HepG2 (cell line): ENCODE measurements around the gene ZMYND12. TPM values are rescaled to one million over a fixed set of nuclear protein-coding genes. Genes with fewer than 3 reads are reported as not detected.
A peak's percentile ranks its signal among the peaks of the same experiment; 100 is the strongest.

Experiments used
- AGO1 ChIP-seq: fragments of 200-400 bp; formaldehyde crosslinking; IDR thresholded peaks from 2 replicates; pipeline ENCODE4 v1.6.1; 2017; ENCODE audit warnings: mild to moderate bottlenecking, low read depth, low read length, moderate library complexity; ENCODE audit not compliant: poor library complexity, severe bottlenecking
- CAMTA2 ChIP-seq: sonication (generic); formaldehyde crosslinking; IDR thresholded peaks from 2 replicates; pipeline ENCODE4 v1.4.0; 2020; ENCODE audit warnings: mild to moderate bottlenecking, missing genetic modification reagents, borderline replicate concordance
- E2F5 ChIP-seq: sonication (generic); formaldehyde crosslinking; conservative IDR thresholded peaks from 2 replicates; pipeline ENCODE4 v1.4.0; 2020; ENCODE audit warnings: missing genetic modification reagents
- JUNB ChIP-seq: sonication (generic); formaldehyde crosslinking; IDR thresholded peaks from 2 replicates; pipeline ENCODE4 v1.8.0; 2022; ENCODE audit warnings: missing genetic modification reagents, mild to moderate bottlenecking, borderline replicate concordance
- NR1H2 ChIP-seq: sonication (generic); formaldehyde crosslinking; IDR thresholded peaks from 2 replicates; pipeline ENCODE4 v1.8.1; 2022; ENCODE audit warnings: low read depth, missing genetic modification reagents, borderline replicate concordance
- POLR2A ChIP-seq, 2 experiments: IDR thresholded peaks; 2 replicates each; pipeline ENCODE4 v1.6.1; 2011; ENCODE audit warnings: low read depth in 2 of 2, low read length in 2 of 2, mild to moderate bottlenecking in 1 of 2, moderate library complexity in 1 of 2; ENCODE audit not compliant: insufficient read depth in 1 of 2
- SAP130 ChIP-seq: IDR thresholded peaks from 2 replicates; pipeline ENCODE4 v1.6.1; 2016; ENCODE audit warnings: low read depth
- SIN3B ChIP-seq: fragments of 150-350 bp; IDR thresholded peaks from 2 replicates; pipeline ENCODE4 v1.6.1; 2014; ENCODE audit warnings: low read length
- ZNF761 ChIP-seq: sonication (generic); formaldehyde crosslinking; conservative IDR thresholded peaks from 2 replicates; pipeline ENCODE4 v1.4.0; 2020; ENCODE audit warnings: mild to moderate bottlenecking, missing genetic modification reagents
- ZNF777 ChIP-seq: sonication (generic); formaldehyde crosslinking; IDR thresholded peaks from 2 replicates; pipeline ENCODE4 v1.4.0; 2020; ENCODE audit warnings: missing genetic modification reagents
- ZSCAN25 ChIP-seq: sonication (generic); formaldehyde crosslinking; IDR thresholded peaks from 2 replicates; pipeline ENCODE4 v1.8.0; 2022; ENCODE audit warnings: mild to moderate bottlenecking, missing genetic modification reagents
- polyA plus RNA-seq, 8 experiments: library from polyadenylated mRNA; depleted of rRNA in 3 of 8; stranded (reverse) in 7 of 8; unstranded in 1 of 8; fragments of >200 nt; fragmentation: Illumina TruSeq in 4 of 8; extraction: Trizol in 4 of 8; gene quantifications; 2 replicates each; pipeline versions ENCODE4 v1.2.1 to v1.2.3, GENCODE V29; 2011 to 2016; ENCODE audit warnings: low read depth in 4 of 8, missing spikeins in 1 of 8, mixed read lengths in 1 of 8; ENCODE audit not compliant: insufficient read depth in 1 of 8
- total RNA-seq, 5 experiments: library from RNA; depleted of rRNA; stranded (reverse); fragments of >200 nt; fragmentation: Illumina TruSeq; extraction: Trizol; gene quantifications; 2 replicates each; pipeline ENCODE4 v1.2.3, GENCODE V29; 2016; ENCODE audit warnings: low read depth in 1 of 5
- TF ChIP-seq, protein P1 (sequence below): sonication (generic); formaldehyde crosslinking; IDR thresholded peaks from 2 replicates; pipeline ENCODE4 v1.5.0; 2020; ENCODE audit warnings: mild to moderate bottlenecking, missing genetic modification reagents, borderline replicate concordance
- TF ChIP-seq, protein P2 (sequence below): IDR thresholded peaks from 2 replicates; pipeline ENCODE4 v1.6.1; 2016; ENCODE audit warnings: low read depth, borderline replicate concordance
- TF ChIP-seq, protein P3 (sequence below): sonication (generic); formaldehyde crosslinking; IDR thresholded peaks from 2 replicates; pipeline ENCODE4 v1.5.1; 2020; ENCODE audit warnings: mild to moderate bottlenecking, missing genetic modification reagents

The ZMYND12 gene
- total and polyA plus RNA-seq, 2 of the 13 experiments (the other 11 are each of a cell fraction or from before 2014, with no cell fraction given), result 0.13 to 0.71 TPM

GRCh38 chr1:42462828-42463763 lies 7.3 kb upstream of the ZMYND12 start, which contains the start of gene CCDC30 (continued):
- no peak for TF ChIP-seq NR1H2 (CRISPR knock-in tag)
- TF ChIP-seq SIN3B, result peak; percentile 64; the same call in 1 of the 2 replicates
- TF ChIP-seq ZNF777 (CRISPR knock-in tag), result no peak
- TF ChIP-seq, protein P1, sequence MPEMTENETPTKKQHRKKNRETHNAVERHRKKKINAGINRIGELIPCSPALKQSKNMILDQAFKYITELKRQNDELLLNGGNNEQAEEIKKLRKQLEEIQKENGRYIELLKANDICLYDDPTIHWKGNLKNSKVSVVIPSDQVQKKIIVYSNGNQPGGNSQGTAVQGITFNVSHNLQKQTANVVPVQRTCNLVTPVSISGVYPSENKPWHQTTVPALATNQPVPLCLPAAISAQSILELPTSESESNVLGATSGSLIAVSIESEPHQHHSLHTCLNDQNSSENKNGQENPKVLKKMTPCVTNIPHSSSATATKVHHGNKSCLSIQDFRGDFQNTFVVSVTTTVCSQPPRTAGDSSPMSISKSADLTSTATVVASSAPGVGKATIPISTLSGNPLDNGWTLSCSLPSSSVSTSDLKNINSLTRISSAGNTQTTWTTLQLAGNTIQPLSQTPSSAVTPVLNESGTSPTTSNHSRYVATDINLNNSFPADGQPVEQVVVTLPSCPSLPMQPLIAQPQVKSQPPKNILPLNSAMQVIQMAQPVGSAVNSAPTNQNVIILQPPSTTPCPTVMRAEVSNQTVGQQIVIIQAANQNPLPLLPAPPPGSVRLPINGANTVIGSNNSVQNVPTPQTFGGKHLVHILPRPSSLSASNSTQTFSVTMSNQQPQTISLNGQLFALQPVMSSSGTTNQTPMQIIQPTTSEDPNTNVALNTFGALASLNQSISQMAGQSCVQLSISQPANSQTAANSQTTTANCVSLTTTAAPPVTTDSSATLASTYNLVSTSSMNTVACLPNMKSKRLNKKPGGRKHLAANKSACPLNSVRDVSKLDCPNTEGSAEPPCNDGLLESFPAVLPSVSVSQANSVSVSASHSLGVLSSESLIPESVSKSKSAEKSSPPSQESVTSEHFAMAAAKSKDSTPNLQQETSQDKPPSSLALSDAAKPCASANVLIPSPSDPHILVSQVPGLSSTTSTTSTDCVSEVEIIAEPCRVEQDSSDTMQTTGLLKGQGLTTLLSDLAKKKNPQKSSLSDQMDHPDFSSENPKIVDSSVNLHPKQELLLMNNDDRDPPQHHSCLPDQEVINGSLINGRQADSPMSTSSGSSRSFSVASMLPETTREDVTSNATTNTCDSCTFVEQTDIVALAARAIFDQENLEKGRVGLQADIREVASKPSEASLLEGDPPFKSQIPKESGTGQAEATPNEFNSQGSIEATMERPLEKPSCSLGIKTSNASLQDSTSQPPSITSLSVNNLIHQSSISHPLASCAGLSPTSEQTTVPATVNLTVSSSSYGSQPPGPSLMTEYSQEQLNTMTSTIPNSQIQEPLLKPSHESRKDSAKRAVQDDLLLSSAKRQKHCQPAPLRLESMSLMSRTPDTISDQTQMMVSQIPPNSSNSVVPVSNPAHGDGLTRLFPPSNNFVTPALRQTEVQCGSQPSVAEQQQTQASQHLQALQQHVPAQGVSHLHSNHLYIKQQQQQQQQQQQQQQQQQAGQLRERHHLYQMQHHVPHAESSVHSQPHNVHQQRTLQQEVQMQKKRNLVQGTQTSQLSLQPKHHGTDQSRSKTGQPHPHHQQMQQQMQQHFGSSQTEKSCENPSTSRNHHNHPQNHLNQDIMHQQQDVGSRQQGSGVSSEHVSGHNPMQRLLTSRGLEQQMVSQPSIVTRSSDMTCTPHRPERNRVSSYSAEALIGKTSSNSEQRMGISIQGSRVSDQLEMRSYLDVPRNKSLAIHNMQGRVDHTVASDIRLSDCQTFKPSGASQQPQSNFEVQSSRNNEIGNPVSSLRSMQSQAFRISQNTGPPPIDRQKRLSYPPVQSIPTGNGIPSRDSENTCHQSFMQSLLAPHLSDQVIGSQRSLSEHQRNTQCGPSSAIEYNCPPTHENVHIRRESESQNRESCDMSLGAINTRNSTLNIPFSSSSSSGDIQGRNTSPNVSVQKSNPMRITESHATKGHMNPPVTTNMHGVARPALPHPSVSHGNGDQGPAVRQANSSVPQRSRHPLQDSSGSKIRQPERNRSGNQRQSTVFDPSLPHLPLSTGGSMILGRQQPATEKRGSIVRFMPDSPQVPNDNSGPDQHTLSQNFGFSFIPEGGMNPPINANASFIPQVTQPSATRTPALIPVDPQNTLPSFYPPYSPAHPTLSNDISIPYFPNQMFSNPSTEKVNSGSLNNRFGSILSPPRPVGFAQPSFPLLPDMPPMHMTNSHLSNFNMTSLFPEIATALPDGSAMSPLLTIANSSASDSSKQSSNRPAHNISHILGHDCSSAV (CRISPR knock-in tag), result no peak
- TF ChIP-seq CAMTA2 (CRISPR knock-in tag), result no peak
- TF ChIP-seq ZNF761 (CRISPR knock-in tag), result no peak
- TF ChIP-seq E2F5, result no peak
- 0 out of 4 replicates have a peak, but pooled peaks of 1 of the 2 experiments have one; percentile 31 for TF ChIP-seq POLR2A (IDR thresholded peaks at IDR 0.05; ENCODE audit: insufficient read depth in 1 of 2, low read depth in 2 of 2, low read length in 2 of 2)
- no peak for TF ChIP-seq JUNB (CRISPR knock-in tag)
- TF ChIP-seq ZSCAN25, result no peak
- TF ChIP-seq, protein P2, sequence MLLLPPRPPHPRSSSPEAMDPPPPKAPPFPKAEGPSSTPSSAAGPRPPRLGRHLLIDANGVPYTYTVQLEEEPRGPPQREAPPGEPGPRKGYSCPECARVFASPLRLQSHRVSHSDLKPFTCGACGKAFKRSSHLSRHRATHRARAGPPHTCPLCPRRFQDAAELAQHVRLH (CRISPR knock-in tag), result peak; percentile 58; the same call in 1 of the 2 replicates
- TF ChIP-seq AGO1, result peak; percentile 70
- TF ChIP-seq, protein P3, sequence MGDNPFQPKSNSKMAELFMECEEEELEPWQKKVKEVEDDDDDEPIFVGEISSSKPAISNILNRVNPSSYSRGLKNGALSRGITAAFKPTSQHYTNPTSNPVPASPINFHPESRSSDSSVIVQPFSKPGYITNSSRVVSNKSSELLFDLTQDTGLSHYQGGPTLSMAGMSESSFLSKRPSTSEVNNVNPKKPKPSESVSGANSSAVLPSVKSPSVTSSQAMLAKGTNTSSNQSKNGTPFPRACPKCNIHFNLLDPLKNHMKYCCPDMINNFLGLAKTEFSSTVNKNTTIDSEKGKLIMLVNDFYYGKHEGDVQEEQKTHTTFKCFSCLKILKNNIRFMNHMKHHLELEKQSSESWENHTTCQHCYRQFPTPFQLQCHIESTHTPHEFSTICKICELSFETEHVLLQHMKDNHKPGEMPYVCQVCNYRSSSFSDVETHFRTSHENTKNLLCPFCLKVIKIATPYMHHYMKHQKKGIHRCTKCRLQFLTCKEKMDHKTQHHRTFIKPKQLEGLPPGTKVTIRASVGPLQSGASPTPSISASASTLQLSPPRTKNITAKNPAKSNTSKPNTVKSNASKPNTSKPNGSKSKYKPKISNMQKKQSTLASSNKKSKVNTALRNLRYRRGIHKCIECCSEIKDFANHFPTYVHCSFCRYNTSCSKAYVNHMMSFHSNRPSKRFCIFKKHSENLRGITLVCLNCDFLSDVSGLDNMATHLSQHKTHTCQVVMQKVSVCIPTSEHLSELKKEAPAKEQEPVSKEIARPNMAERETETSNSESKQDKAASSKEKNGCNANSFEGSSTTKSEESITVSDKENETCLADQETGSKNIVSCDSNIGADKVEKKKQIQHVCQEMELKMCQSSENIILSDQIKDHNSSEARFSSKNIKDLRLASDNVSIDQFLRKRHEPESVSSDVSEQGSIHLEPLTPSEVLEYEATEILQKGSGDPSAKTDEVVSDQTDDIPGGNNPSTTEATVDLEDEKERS (CRISPR knock-in tag), result 0 out of 2 replicates have a peak, but pooled peaks have one; percentile 40
- peak; percentile 100 for TF ChIP-seq SAP130
